BJ (cell line): ENCODE data around the gene ANAPC1. TPM values are rescaled to one million over a fixed set of nuclear protein-coding genes. Genes with fewer than 3 reads are reported as not detected.
"Not testable (repeated sequence)": the region's sequence is repeated elsewhere in the genome, so short reads cannot be mapped to it uniquely, and the experiment has no call there.

Experiments
- CTCF ChIA-PET: fragments of 350-600 bp; formaldehyde crosslinking; extraction: SDS; loops from one replicate; lab custom pipeline; 2021; ENCODE audit warnings: antibody characterized with exemption, inconsistent platforms; lab: Yijun Ruan, JAX
- POLR2A ChIA-PET: fragments of 300-600 bp; sonication (Branson Sonifier 250); formaldehyde crosslinking; extraction: SDS; loops from one replicate; lab custom pipeline; 2021; ENCODE audit warnings: antibody characterized with exemption; lab: Charles Lee
- DNase-seq: peaks from one replicate; pipeline ENCODE4 v3.0.0-alpha.2; 2011; ENCODE audit warnings: low read depth
- H3K27me3 ChIP-seq: 2 replicates; pipeline ENCODE4 v1.6.0; 2011; ENCODE audit warnings: low read length; ENCODE audit not compliant: control insufficient read depth, insufficient read depth
- H3K36me3 ChIP-seq: 2 replicates; pipeline ENCODE4 v1.5.1; 2011; ENCODE audit warnings: low read length; ENCODE audit not compliant: control insufficient read depth, insufficient read depth
- H3K4me3 ChIP-seq: 2 replicates; pipeline ENCODE4 v1.5.1; 2011; ENCODE audit warnings: low read depth, mild to moderate bottlenecking, control low read depth, low read length
- CTCF ChIP-seq: IDR thresholded peaks from 2 replicates; pipeline ENCODE4 v1.5.1; 2011; ENCODE audit warnings: low read depth, mild to moderate bottlenecking, control low read depth, inconsistent platforms, low read length, moderate library complexity; ENCODE audit not compliant: insufficient read depth
- polyA plus RNA-seq: library from polyadenylated mRNA; depleted of rRNA; stranded (reverse); fragments of >200 nt; gene quantifications from 2 replicates; pipeline ENCODE4 v1.2.3, GENCODE V29; 2011; rRNA removed
- small RNA-seq: library from RNA; depleted of rRNA; stranded (forward); fragments of <200 nt; gene quantifications from one replicate; pipeline ENCODE3, GENCODE V24; 2012; ENCODE audit warnings: low replicate concordance, low read depth; ENCODE audit not compliant: insufficient read length

The ANAPC1 gene
- polyA plus RNA-seq, 1 experiment = 20.3 TPM

- H3K36me3 ChIP-seq, H3K27me3 ChIP-seq, DNase-seq, POLR2A ChIA-PET, CTCF ChIA-PET, H3K4me3 ChIP-seq: not testable (repeated sequence)
- TF ChIP-seq CTCF = peak; percentile 35; the same call in 1 of the 2 replicates
Observed at GRCh38 chr2:111725742-111726141, 158.3 kb downstream of the ANAPC1 start.

DNA sequence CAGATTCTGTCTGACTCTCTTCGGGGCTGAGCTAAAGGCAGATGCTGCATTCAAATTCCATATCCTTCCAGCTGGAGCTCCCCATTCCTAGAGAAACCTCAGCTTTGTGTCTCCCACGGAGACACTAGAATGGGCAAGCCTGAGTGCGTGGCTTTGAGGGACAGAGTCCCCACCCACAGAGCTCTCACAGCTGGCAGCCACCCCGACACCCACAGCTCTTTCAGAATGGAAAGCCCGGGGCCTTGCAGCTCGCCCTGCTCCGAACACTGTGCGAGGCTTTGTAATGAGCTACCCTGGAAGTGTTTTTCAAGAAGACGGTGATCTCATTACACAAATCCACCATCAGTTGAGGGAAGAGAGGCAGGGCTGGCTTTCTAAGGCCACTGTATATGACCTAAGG lies 164.4 kb downstream of the ANAPC1 start:
- CTCF ChIA-PET, H3K4me3 ChIP-seq, H3K36me3 ChIP-seq, H3K27me3 ChIP-seq, POLR2A ChIA-PET, DNase-seq: not testable (repeated sequence)

Small RNA genes within 50 kb of the gene (small RNA-seq; reads per million reads assigned to genes)
- gene MIR4771-2 = not detected
- gene RN7SL297P = not detected

Other genes with a start within 250 kb of the ANAPC1 start
- gene MERTK, start 14.4 kb upstream of the ANAPC1 start, polyA plus RNA-seq = 0.07 and 0.11 TPM in 2 replicates
- 11.4 and 23.4 TPM in 2 replicates for gene TMEM87B, start 171.1 kb upstream of the ANAPC1 start, polyA plus RNA-seq